GM19099 (cell line): ENCODE measurements around the gene LEPROT.

Experiments used
- POLR2A ChIP-seq: IDR thresholded peaks from 3 replicates; pipeline ENCODE4 v1.6.1; 2011; ENCODE audit warnings: low read depth; ENCODE audit not compliant: insufficient read length; ENCODE audit errors: extremely low read depth

LEPROT gene

GRCh38 chr1:65479554-65480204 lies 59.2 kb downstream of the LEPROT start:
- TF ChIP-seq POLR2A, result no peak

- no peak for TF ChIP-seq POLR2A
These were observed 60.4 kb downstream of the LEPROT start for GRCh38 chr1:65480684-65481405.

- no peak for TF ChIP-seq POLR2A
These were observed 63.7 kb downstream of the LEPROT start for GRCh38 chr1:65483993-65484754.
